Activated gamma-delta T cell treated with Interleukin-2 at 50 U/mL for 16 hours (primary cell): ENCODE data around the gene IL17REL.
A peak's percentile ranks its signal among the peaks of the same experiment; 100 is the strongest.
"Not testable (repeated sequence)": the region's sequence is repeated elsewhere in the genome, so short reads cannot be mapped to it uniquely, and the experiment has no call there.

ENCODE experiments used
- DNase-seq: peaks from one replicate; pipeline ENCODE4 v3.0.0-alpha.2; 2020

IL17REL gene

DNA sequence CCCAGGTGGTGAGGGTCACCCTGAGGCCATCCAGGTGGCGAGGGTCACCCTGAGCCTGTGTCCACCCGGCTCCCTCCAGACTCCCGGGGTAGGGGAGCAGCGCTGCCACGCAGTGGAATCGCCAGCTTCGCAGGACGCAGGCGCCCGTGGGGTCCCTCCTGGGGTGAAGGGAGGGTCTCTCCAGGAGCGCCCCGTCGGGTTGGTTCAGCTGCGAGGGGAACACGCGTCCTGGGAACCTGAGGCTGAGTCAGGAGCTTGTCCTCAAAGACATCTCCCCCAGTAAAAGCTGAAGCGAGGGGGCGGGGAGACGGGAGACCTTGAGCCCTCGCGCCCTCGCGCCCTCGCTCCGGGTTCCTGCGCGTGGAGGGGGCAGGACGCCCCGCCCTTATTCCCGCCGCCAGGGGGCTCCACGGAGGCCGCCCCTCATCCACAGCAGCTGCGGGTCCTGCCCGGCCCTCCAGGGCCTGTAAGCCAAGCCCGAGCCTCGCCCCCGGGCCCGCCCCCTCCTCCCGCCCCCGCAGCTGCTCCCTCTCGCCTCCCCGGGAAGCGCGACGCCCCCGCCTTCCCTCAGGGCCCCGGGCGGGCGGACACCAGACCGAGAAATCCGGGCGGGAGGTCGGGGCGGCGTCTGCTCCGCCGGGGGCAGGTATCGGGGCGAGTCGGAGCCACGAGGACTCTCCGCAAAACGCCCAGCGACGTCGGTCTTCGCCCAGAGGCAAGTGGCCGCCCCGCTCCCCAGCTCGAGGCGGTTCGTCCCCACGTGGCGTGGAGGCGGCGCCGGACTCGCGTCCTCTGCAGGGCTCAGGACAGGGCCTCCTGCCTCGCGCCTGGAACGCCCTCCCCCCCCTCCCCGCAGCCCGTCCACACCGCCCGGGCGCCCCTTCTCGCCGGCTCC, 29.2 kb downstream of the IL17REL start:
- no peak for DNase-seq

DNA sequence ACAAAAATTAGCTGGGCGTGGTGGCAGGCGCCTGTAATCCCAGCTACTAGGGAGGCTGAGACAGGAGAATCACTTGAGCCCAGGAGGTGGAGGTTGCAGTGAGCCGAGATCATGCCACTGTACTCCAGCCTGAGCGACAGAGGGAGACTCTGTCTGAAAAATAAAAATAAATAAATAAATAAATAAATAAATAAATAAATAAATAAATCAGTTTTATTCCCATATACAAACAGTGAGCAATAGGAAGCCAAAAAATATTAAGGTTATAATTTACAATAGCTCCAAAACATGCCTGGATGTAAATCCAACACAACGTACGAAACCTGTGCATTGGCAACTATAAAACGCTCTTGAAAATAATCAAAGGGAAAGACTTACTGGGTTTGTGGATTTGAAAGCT, 30.8 kb downstream of the IL17REL start:
- DNase-seq, result not testable (repeated sequence)

DNA sequence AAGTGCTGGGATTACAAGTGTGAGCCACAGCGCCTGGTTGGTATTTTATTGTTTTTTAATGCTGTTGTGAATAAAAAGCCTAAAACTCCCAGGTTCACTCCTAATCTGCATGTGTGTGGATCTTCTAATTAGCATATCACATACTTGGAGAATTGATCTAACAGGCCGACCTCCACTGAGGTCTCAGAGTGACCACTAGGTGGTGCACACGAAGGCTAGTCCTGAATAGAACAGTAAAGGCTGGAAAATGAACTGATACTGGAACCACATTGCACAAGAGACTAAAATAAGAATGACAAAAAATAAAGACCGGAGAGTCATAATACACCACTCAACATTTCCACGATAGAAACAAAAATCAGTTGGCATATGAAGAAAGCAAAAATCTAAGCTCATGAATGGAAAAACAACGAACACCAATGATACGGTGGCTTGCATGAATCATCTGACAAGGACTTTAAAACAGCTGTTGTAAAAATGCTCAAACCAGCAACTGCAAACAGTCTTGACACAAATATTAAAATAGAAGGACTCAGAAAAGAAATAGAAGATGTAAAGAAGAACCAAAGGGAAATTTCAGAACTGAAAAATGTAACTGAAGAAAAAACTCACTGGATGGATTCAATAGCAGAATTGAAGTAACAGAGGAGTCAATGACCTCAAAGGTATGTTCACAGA, 32.8 kb downstream of the IL17REL start:
- DNase-seq, result peak; percentile 7

DNA sequence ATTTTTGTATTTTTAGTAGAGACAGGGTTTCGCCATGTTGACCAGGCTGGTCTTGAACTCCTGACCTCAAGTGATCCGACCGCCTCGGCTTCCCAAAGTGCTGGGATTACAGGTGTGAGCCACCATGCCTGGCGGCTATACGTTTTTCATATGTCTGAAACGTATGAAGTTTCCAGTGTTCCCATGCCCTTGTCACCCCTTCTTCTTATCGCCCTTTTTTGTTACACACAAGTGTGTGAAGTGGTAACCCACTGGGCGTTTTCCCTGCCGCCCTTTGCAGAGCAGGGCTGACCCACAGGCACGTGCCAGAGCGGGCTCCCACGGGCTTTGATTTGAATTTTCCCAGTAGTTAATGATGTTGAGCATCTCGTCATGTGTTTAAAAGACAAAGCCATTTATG, 35.0 kb downstream of the IL17REL start:
- no peak for DNase-seq

DNA sequence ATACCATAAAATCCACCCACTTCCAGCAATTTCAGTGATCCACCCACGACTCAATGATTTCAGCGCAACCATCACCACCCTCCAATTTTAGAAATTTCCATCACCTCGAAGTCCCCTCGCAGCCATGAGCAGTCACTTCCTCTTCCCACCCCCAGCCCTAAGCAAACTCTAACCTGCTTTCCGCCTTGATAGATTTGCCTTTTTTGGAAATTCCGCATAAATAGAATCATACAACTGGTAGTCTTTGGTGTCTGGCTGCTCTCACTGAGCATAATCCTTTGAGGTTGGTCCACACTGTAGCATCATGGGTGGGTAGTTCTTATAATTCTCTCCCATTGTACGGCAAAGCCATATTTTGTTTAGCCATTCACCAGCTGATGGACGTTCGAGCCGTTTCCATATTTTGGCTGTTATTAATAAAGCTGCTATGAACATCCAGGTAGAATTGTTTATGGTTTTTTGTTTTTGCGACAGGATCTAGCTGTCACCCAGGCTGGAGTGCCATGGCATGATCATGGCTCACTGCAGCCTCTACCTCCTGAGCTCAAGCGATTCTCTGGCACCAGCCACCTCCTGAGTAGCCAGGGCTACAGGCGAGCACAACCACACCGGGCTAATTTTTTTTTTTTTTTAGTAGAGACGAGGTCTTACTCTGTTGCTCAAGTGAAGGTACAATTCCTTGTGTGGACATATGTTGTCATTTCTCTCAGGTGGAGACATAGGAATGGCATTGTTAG, 36.0 kb downstream of the IL17REL start:
- peak; percentile 10 for DNase-seq

DNA sequence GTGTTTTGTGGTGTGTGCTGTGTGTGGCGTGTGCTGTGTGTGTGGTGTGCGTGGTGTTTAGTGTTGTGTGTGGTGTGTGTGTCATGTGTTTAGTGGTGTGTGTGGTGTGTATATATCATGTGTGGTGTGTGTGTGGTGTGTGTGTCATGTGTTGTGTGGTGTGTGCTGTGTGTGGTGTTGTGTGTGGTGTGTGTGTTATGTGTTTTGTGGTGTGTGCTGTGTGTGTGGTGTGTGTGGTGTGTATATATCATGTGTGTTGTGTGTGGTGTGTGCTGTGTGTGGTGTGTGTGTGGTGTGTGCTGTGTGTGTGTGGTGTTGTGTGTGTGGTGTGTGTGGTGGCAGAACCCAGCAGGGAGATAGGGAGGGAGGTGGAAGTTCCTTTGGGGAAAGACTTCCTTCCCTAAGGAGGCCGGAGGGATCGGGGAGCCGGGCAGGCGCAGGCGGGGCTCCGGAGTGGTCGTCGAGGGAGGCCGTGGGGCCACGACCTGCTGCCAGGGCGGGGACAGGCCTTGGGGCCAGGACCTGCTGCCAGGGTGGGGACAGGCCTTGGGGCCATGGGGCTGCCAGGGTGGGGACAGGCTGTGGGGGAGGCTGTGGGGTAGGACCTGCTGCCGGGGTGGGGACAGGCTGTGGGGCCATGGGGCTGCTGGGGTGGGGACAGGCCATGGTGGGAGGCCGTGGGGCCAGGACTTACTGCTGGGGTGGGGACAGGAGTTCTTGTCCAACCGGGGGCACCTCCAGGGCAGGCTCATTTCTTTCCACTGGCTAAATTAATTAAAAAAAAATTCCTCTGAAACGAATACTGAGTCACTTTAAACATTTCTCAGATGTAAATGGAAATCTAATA, 36.8 kb downstream of the IL17REL start:
- peak; percentile 3 for DNase-seq

DNA sequence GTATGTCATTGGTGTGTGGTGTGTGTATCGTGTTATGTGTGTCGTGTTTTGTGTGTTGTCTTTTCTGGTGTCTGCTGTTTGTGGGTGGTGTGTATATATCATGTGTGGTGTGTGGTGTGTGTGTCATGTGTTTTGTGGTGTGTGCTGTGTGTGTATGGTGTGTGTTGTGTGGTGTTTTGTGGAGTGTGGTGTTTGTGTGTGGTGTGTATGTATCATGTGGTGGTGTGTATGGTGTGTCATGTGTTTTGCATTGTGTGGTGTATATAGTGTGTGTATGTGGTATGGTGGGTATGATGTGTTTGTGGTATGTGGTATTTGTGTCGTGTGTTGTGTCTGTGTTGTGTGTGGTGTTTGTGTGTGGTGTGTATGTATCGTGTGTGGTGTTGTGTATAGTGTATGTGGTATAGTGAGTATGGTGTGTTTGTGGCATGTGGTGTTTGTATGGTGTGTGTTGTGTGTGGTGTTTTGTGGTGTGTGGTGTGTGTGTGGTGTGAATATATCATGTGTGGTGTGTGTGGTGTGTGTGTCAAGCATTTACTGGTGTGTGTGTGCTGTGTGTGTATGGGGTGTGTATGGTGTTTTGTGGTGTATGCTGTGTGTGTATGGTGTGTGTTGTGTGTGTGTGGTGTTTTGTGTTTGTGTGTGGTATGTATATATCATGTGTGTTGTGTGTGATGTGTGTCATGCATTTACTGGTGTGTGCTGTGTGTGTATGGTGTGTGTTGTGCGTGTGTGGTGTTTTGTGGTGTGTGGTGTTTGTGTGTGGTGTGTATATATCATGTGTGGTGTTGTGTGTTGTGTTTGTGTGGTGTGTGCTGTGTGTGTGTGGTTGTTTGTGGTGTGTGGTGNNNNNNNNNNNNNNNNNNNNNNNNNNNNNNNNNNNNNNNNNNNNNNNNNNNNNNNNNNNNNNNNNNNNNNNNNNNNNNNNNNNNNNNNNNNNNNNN, 39.3 kb downstream of the IL17REL start:
- no peak for DNase-seq

DNA sequence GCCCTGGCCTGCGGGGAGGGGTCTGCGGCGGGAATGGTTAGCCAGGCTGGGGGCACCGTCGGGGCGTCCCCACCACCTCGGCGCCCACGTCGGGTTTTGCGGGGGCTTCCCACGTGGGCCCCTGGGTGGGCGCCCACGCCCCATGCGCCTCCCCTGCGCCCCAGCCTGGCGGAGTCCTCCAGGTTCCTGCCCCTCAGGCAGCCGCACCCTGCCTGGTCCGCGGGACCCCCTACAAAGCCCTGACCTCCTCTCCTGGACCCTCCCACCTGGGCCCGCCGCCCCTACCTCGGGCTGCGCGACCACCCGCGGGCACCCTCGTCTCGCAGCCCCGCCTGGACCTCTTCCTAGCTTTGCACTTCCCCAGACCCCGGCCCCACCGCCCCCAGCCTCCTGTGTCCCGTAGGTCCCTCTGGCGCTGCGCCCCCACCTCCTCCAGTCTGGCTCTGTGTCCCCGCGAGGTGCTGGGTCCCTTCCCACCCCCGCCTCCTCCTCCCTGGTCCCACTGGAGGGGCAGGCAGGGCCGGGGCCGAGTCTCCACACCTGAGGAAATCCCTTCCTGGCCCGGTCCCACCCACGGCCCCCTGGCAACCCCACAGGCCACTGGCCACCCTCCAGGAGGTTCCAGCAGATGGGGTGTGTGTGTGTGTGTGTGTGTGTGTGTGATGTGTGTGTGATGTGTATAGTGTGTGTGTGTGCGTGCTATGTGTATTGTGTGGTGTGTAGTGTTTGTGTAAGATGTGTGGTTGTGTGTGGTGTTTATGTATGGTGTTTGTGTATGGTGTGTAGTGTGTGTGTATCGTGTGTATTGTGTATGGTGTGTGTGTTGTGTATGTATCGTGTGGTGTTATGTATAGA, 40.2 kb downstream of the IL17REL start:
- DNase-seq, result no peak

DNA sequence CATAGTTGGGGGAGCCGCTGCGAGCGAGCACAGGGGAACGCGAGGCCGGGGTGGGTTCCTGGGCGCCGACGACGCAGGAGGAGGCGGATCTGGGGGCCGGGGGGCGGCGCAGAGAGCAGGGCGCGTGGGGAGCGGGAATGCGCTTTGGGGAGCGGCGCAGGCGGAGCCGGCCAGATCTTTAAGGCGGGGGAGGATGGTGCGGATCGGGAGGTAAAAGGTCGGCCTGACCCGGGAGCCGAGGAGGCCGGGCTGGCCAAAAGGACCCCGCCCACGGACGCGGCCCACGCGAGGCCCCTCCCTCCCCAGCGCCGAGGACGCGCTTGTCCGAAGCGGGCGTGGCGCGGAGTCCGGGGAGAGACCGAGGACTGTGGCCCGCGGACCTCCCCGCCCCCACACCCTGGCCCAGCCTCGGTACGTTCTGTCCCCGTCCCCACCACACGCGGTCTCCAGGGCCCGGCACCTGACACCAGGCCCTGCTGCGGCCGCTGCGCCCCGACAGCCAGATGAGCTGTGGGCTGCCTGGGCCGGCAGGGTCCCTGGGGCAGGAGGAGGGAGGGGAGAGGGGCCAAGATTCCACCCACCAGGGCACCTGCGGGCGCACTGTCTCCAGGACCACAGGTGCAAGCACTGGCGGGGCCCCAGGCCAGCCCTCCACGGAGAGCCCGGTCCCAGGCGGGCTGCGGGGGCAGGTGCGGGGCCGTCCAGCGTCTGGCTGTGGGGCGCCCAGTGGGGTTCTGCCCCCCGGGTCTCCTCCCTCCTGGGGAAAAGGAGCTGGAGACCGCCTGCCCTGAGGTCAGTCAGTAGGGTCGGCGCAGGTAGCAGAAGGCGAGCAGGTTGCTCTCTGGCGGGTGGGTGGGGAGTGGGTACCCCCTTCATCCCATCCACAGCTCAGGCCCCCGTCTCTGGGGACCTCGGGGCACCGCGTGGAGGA, 41.1 kb downstream of the IL17REL start:
- DNase-seq, result peak; percentile 7

DNA sequence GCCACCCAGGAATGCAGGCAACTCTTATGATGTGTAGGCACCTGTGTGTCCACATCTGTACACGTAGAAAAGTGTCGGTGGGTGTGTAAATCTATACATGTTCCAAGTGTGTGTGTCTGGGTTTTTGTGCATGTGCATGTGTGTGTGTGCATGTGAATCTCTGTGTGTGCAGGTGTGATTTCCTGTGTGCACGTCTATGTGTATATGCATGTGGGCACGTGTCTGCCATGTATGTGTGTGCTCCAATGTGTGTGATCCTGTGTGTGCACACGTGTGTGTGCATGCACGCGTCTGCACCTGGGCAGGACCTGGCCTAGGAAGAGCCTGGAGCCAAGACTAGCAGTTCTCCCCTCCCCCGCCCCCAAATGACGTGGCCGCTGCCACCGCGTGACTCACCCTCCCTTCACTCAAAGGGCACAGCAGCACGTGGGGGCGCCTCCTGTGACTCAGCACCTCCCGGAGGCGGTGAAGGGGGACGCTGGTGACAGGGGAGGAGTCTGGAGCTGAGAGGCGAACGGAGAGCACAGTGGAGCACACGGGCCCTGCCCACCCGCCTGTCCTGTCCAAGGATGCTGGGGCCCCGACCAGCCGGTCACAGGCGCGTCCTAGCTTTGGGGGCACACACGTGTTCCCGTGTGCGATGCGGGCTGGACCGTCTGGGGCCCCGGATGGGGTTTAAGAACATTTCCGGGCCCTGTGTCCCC, 41.9 kb downstream of the IL17REL start:
- peak; percentile 94 for DNase-seq

DNA sequence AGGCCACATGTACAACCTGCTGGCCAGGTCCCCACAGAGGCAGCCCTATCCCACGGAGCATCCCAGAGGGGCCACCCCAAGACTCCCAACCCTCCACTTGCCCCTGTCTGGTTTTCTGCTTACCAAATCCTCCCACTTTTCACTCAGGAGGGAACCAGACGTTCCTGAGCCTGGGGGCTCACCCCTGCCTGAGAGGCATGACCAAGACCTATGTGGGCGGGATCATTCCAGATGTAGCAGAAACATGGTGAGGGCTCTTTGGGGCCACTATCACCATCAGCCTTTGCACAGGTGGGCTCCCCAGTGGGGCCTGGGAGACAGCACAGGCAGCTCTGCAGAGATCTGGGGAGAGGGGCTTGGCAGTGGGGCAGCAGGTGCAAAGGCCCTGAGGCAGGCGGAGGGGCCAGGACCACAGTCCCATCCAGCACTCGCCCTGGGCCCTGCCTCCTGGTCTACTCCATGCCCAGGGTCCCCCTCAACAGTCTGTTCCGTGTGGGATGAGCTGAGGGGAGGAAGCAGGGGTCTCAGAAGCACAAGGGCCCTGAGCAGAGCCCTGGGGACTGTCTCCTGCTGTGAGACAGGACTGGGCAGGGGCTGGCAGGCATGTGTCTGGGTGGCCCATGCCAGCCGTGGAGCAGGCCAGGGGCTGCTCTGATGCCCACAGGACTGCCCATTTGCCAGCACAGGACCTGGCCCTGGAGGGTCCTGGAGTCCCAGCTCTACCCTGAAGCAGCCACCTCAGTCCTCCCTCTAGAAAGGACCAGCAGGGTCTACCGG, 42.6 kb downstream of the IL17REL start:
- DNase-seq, result no peak

DNA sequence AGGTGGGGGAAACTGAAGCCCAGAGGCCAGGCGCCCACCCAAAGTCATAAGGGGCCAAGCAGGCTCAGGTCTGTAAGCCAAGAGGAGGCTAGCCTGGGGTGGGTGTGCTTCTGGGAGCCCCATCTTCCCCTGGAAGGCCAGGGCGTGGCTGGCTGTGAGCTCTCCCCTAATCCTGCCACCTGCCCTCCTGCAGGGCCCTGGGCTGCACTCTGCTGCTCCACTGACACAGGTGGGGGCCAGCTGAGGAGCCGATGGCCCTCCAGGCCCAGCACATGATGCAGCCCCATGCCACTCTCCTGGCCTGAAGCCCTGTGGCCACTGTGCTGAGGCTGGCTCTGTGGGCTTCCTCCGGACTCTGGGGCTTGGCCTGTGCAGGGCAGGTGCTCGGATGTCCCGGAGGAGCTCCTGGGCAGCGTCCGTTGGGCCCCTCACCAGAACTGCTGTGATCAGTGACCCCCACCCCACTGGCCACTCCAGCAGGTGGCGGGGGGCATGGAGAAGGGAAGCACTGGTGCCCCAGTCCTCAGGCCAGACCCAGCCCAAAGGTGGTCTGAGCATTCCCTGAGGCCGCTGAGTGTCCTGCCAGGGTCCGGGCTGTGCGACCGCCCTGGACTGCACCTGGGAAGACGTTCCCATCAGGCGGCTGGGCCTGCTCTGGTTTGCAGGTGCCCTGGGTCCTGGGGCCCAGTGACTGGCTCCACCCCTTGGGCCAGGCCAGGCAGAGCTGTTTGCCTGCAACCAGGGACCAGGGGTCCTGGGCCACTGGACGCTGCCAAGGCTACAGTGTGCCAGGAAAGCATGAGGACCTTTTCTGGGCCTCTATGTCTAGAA, 43.5 kb downstream of the IL17REL start:
- peak; percentile 3 for DNase-seq

DNA sequence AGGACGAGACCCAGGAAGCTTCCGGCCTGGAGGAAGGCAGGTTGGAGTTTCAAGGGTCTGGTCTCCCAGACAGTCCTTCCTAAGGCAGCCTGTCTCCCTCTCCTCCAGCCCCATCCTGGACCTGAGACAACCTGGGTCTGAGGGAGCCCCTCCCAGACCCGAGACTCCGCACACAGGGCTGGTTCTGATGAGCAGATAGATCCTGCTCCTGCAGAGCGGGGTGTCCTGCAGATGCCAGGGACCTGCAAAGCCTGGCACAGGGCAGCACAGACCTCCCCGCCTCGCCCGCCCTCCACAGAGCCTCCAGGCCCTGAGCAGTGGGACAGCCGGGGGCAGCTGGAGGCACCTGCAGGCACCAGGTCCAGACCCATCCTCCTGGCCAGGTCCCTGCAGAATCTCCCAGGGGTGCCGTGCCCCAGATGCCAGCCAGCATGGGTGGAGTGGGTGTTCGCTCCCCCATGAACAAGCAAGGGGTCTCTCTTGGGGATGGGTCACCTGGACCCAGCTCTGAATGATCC, 44.2 kb downstream of the IL17REL start:
- DNase-seq, result peak; percentile 3

DNA sequence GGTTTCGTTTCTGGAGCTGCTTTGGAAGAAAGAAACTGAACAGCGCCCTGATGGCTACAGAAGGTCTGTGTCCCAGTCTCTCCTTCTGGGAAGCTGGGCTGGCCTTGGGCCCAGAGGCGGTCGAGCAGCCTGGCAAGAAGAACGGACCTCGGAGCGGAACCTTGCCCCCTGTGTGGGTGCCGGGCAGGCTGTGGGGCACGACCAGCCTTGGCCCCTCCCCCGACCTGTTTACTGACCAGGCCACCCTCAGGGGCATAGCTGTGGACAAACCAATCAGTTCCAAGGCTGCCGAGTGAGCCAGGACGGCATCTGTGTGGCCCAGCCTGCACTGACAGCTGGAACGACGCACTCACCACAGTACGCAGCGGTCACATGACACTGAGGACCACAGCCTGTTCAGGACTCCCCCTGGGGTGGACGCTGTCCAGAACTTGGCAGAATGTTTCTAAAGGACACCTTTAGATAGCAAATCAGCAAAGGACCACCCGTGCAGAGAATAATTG, 44.8 kb downstream of the IL17REL start:
- DNase-seq, result peak; percentile 3

DNA sequence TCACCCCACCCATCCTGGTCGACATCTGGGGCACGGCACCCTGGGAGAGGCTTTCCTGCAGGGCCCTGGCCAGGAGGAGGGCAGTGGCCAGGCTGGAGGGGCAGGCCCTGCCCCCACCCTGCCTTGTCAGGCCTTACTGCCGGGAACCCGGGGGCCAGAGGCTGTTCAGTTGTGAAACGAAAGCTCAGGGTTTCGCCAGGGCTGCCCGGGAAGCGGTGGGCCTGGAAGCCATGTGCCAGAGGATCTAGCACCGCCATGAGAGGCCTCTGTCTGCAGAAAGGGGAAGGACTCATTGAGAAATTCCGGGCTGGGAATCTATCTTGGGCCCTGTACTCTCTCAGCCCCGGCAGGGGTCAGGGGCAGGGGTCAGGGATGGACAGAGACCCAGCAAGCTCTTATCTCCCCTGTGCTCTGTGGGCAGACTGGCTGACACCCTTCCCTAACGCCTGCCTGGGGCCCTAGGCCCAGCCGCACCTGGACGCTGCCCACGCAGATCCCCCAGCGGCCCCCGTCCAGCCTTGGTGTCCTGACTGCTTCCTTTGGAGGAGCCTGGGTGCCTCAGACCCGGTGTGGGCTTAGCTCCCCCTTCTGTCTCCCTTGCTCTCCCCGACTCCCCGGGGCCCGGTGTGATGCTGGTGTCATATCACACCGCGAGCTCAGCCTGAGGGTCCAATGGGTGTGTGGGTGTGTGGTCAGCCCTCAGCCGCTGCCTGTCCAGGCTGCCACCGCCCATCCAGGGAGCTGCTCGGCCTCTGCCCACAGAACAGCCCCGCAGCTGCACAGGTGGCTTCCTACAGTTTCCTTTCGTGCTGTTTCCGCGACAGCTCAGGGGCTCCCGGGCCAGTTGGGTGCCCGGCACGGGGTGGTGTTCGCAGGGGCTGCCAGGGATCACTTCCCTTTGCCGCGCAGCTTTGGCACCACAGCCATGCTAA, 45.5 kb downstream of the IL17REL start:
- peak; percentile 6 for DNase-seq
